HuH-7.5 (cell line): ENCODE data around the gene C8A.
A peak's percentile ranks its signal among the peaks of the same experiment; 100 is the strongest.

Source experiments
- DNase-seq: peaks from one replicate; pipeline ENCODE4 v3.0.0; 2011; ENCODE audit warnings: low spot score

Gene C8A

DNA sequence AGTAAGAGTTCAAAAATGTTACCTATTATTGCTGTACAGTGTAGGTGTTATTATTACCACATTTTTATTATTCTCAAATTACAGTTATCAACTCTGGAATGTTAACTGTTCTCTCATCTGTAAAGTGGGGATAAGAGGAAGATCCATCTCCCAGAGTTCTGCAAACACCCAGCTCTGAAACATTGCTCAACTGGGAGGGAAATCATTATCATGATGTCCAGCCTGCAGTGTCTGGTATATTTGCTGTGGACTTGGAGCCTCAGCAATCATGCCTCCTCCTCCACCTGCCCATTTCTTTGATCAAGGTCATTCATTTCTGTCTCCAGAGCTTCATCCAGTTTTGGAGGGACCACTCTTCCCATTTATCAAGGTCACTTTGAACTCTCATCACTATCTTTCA, 39.4 kb downstream of the C8A start:
- no peak for DNase-seq

DNA sequence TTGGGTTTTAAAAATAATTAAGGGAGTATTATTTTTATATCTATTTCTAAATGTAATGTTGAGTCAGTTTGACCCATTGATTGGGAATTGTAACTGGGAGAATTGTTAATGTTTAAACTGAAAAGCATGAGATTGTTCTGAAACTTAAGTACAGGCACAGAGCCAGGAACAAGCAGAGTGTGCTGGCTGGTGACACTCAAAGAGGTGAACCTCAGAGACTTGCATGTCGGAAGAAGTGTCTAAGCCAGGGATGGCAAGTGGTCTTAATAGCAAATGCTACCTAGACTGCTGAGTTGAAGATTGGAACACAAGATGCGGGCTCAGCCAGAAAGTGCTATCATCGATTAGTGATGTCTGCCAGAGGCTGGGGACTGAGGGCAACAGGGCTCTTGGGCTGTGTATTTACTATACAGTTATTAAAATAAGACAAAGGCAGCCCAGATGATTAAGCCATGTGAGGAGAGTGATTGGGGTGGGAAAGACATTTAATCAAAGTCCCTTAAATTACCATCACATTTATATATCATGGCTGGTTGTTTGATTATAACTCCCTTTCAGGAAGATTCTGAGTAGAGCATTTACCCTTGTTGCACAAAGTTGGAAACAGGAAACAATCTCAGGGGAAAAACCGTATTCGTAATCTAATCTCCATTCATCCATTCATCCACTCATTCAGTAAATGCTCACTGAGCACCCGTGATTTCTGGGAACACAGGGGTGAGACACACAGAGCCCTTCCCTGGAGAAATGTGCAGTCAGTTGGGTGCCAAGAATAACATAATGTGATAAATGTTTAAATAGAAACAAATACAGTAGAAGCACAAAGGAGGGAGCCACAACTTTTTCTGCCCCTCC, 42.8 kb downstream of the C8A start:
- DNase-seq: no peak

DNA sequence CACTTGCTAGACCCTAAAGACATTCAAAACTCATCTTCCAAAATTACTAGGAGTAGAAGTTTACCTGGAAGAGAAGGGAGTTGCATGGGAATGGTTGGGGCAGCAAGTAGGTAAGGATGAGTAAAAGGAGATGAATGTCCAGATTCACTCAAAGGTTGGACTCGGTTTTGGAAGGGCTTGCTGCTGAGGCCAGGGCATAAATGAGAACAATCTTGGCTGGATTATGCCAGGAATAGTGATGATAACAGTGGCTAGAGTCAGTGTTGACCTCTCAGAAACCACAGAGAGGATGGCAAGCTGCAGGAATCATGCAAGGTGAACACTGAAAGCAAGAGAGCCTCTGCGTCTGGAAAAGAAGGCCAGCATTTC, 43.4 kb downstream of the C8A start:
- DNase-seq: no peak

DNA sequence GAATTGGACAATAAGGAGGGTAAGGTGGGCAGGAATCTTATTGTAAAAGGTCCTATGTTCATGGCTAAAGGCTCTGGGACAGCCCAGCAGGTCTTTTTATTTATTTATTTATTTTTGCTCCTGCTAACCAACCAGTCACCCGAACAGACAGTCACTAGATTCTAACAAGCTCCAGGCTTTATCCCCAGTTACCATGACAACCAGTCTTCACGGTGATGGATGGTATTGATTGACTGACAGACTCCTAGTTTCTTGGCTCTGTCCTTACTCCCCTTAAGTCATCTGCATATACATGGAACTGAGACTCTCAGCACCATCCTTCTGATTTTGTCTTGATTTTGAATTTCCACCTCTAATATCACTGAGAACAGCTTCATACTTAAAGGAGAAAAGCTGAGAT, 44.3 kb downstream of the C8A start:
- DNase-seq: no peak

DNA sequence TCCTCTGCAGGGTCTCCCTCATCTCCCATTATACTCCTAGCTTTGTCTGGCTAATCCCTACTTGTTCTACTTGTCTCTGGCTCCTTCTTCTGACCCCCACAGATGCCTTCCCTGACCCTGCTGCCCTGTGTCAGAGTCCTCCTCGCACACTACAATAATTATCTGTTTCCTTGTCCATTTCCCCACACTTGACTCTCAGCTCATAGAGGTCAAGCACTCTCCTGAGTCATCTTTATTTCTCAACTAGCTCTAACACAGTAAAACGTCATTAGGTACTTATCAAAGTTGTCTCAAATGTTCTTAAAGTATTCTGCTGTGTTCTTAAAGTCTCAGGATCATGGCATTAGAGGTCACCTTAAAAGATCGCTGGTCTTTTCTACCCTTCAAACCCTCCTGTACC, 47.1 kb downstream of the C8A start:
- DNase-seq: no peak

DNA sequence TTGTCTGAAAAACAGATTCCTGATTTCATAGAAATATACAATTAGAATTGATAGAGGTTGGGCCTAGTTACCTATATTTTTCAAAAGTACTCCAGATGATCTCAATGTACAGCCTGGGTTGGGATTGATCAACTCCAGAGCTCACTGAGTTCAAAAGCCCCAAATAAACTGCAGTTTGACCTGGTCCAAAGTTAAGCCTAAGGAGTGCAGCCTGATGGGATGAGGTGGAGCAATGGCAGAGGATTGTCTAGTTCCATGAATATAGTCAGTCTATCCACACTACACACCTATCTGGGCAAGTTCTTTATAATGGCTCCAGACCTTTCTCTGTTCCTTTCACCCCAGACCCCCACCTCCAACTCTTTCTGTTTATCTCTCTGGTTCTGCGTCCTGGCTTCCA, 49.2 kb downstream of the C8A start:
- no peak for DNase-seq

DNA sequence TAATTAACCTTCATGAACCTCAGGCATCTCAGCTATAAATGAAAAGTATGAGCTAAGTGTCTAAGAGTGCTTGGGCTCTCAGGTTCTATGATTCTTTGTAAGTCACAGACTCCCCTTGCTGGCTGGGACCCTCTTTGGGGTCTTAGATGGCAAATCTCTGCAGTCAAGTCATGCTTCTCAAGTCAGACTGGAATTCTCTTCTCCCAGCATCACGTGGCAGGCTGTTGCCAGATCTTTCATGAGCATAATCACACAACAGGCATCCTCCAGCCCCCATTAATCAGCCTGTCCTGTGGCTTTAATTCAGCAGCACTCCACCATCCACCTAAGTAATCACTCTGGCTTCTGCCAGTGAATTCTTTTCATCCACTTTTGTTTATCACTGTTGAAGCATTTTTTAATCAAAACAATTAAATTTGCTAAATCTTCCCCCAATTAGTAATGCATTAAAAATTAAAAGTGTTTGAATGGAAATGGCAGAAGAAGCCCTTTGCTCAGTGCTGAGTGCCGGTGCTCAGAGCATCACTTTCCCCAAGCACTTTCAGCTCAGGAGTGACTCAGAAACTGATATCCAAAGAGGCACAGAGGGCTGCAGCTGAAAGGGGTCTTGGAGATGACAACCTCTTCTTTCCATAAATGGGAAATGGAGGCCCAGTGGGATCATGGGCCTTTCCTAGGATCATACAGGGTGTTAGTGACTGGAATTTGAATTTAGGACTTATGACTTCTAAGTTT, 50.2 kb downstream of the C8A start:
- no peak for DNase-seq

DNA sequence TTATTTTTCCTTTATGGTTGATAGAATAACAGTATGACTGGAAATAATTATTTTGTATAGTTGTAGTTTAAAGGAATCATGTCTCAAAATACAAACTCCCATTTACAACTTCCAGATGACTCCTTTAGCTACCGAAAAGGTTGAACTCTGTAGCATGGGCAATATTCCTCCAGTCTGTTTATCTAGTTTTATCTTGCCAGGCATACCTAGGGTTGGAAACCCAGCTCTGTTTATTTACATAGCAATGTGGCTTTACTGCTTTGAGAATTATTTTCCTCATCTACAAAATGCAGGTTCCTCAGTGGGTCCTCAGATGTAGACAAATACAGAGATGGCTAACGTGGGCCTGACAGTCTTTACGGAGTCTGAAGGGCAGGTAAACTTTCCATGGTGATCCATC, 51.1 kb downstream of the C8A start:
- DNase-seq: no peak

DNA sequence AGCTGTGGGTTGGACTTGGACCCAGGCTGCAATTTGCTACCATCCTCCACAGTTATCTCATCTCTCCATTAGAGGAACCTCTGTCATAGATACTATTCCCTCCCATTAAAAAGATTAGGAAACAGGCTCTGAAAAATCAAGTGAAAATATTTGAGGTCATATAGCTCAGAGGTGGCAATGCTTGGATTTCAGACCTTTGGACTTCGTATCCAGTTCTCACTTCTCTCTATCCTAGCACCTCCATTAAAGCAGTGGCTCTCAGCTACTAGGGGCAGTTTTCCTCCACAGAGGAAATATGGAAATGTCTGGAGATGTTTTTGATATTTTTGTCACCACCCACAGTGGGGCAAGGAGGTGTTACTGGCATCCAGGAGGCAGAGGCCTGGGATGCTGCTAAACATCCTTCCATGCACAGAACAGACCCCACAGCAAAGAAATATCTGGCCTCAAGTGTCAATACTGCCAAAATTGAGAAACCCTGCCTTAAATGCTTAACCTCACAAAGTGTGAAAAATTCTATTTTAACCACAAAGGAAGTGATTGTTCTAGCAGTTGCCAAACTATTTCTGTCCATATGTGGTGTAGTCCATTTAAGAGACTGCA, 54.1 kb downstream of the C8A start:
- DNase-seq: no peak

DNA sequence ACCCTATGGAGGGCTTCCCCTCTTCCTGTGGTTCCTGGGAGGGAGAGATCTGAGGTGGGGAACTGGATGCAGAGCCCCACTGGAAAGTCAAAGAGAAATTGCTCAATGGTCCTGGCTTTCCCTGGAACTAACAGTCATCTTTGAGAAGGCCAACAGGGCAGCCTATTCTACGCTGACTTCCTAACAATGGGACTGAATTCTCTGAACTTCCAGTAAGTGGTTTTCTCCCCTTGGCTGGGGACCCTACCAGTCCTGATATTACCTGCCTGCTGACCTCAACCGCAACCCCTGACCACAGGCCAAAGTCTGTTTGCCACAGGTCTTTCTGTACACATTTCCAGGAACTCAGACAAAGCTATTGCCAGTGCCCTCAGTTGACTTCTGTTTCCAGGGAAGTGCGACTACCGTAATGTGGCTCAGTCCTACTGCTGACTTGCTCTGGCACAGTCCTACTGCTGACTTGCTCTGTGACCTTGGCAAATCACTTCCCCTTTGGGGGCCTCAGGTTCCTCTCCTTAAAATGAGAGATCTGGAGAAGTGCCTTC, 55.9 kb downstream of the C8A start:
- peak; percentile 73 for DNase-seq

DNA sequence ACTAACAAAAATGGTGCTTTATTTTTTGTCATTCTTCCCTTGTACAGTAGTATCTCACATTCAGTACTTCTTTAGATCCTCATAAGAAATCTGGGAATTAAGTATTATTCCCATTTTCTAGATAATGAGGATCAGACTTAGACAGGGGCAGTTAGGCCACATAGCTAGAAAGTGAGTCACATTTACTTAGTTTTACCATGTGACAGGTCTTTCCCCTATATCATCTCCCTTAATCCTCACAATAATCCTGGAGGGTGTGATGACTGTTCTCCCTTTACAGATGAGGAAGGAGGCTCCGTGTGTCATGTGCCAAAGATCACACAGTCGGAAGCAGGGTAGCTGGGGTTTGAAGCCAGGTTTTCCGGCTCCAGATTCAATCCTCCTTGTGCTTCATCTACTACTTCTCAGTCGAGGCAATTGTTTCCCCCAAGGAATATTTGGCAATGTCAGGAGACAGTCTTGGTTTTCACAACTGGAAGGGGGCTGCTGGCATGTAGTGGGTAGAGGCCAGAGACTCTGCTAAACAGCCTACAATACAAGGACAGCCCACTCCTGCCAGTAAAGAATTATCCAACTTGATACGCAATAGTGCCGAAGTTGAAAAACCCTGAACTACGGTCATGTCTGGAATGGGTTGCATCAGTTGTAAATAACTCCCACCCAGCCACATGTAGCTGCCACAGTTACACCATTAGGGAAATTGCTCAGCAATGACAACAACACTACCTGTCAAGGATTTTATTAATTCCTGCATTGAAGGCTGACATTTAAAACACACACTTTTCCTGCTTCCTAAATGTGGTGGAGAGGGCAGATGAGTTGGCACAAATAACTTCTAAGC, 56.7 kb downstream of the C8A start:
- no peak for DNase-seq

DNA sequence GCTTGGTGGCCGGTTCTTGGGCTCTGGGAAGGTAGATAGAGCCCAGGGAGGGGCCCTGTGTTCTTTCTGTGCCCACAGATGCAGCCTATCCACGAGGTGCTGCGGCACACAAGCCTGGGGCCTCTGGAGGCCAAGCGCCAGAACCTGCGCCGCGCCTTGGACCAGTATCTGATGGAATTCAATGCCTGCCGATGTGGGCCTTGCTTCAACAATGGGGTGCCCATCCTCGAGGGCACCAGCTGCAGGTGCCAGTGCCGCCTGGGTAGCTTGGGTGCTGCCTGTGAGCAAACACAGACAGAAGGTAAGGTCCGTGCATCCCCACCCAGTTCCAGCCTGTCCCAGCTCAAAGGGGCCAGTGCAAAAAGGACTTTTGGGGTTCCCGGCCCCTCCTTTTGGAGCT, 57.7 kb downstream of the C8A start:
- no peak for DNase-seq

DNA sequence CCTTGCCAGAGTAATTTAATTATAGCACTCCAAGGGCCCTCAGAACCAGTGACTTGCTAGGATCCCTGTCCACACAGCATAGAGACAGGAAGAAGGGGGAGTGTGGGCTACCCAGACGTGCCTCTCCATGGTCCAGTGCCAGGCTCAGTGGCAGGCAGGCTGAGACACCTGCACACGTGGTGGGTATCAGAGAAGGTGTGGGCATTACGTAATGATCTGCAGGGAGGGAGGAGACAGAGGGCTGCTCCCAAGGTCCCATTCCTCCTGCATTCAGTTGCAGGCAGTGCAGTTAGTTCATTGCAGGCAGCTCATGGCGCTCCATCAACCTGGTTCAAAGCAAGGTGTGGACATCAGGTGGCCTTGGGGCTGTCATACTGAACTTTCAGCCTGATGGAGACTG, 61.4 kb downstream of the C8A start:
- DNase-seq: no peak

DNA sequence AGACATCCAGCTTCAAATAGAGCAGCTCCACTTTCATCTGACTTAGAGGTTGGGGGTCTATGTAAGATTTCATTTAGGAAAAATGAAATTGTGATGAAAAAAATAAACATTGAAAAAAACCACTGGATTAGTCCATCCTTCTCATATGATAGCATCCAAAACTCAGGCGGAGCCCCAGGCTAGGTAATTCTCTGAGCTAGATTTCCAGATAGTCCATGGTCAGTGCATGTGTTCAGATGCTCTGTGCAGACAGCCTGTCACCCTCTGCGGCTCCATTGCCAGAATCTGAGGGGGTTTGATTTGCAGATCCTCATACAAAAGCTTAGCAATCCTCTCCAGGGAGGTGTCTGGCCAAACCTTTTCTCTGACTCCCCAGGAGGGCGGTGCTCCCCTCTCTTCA, 62.0 kb downstream of the C8A start:
- no peak for DNase-seq

DNA sequence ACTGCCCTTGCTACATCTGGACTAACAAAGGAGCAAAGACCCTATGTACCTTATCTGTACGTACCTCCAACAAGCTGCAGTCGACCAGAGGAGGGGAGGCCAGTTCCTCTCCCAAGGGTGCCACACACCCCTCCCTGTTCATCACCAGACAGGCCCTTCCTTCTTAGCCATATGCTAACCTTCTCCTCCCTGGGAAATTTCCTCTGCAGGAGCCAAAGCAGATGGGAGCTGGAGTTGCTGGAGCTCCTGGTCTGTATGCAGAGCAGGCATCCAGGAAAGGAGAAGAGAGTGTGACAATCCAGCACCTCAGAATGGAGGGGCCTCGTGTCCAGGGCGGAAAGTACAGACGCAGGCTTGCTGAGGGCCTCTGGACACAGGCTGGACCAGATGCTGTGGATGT, 62.8 kb downstream of the C8A start:
- DNase-seq: no peak

DNA sequence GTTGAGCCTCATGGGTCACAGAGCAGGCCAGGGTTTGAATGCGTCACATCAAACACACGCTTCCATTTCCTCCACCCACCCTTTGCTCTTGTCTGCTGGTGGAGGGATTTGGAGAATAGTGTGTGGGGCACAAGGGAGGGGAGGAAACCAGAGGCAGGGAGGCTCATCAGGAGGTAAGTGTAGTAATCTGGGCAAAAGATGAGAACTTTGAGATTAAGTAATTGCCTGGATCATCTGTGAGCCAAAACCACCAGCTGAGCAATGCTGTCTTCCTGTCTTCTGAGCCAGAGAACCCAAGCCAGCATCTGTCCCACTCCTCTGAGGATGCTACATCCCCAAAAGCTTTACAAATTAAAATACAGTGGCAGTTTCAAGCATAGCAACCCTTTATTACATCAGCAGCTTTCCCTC, 66.0 kb downstream of the C8A start:
- DNase-seq: no peak

DNA sequence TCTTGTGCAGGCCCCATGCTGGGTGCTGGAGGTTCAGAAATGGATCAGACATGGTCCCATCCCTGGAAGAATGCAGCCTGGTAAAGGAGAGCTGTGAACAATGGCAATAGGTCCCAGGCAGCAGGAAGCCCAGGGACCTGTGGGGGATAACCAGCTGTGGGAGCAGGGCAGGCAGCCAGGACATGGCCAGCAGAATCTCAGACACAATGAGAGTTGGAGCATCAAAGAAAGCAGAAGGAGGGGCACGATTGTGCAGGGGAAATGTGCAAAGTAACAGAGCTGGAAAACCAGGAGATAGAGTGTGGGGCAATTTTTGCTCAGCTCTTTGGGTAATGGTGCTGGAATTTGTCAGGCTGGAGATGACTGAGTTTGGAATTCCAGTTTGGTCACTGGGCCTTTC, 66.9 kb downstream of the C8A start:
- no peak for DNase-seq

DNA sequence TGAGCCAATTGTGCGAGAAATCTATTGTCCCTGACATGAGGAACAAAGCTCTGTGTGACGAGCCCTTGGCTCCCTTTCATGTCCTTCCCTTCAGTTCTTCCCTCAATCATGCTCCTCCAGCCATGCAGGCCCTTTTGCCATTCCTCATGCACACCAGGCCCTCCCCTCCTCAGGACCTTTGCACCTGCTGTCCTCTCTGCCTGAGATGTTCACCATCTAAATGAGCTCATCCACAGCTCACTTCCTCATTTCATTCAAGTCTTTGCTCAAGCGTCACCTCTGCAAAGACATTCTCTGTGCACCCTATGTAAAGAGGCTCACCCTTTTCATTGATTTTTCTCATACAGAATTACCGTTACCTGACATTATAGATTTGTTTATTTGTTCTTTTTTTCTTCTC, 67.5 kb downstream of the C8A start:
- DNase-seq: no peak

DNA sequence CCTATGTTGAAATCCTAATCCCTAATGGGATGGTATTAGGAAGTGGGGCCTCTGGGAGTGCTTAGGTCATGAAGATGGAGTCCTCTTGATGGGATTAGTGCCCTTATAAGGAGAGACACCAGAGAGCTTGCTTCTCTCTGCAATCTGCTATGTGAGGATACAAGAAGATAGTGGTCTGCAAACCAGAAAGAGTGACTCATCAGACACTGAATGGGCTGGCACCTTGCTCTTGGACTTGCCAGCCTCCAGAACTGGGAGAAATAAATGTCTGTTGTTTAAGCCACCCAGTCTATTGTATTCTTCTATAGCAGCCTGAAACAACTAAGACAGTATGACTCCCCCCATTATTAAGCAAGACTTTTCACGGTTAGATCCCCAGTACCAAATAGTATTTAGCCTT, 67.9 kb downstream of the C8A start:
- no peak for DNase-seq

DNA sequence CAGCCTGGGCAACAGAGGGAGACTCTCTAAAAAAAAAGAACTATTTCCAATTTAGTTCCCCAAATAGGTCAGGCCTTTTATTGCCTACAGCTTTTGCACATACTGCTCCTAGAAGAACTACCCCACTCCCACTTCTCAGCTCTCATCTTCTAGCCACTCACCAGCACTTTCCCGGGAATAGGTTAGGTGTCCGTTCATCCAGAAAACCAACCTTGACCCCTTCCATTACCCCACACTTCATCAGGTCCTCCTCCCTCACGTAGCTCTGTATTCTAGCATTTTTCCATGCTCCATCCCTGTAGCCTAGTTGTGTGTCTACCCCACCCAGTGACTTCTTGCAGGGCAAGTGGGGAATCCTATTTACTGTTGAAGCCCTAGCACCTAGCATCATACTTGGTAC, 68.6 kb downstream of the C8A start:
- no peak for DNase-seq

DNA sequence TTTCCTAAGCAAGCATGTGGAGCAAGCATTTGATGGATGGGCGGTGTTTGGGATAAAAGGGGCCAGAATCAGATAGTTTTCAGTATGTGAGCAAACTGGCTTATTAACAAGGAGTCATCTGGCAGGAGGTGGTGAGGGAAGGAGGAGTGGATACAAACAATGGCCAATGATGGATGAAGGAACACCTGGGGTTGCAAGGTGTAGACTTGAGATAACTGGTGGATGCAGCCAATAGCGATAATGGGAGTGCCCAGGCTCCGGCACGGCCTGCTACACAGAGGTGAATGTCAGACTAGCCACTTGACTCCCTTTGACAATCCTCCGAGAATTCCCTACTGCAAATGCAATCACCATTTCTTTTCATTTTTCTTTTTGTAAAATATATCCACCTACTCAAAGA, 69.5 kb downstream of the C8A start:
- no peak for DNase-seq

DNA sequence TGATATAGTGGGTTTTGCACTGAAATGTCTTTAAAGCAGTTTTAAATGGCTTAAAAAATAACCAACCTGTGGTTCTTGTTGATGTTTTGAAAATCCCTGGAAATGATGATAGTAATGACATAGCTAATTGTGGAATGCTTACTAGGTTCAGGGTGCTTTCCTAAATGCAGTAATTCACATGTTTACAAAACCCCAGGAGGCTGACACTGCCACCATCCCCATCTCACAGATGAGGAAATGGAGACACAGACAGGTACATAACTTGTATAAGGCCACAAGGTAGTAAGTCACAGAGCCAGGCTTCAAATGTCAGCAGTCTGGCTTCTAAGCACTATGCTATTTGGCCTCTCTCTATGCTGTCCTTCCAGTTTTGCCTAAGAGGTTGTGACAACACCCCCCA, 70.6 kb downstream of the C8A start:
- no peak for DNase-seq
